ENCODE measurements around the gene PGA3.
A peak's percentile ranks its signal among the peaks of the same experiment; 100 is the strongest.
"Not testable (repeated sequence)": the region's sequence is repeated elsewhere in the genome, so short reads cannot be mapped to it uniquely, and the experiment has no call there.

PGA3 gene

GRCh38 chr11:61171907-61172306 is 31.4 kb upstream of the PGA3 start:
- DNase-seq (ENCODE audit: low read depth) = no peak

- DNase-seq (ENCODE audit: low read depth) = no peak
Measured at GRCh38 chr11:61172356-61172755, 31.0 kb upstream of the PGA3 start.

GRCh38 chr11:61172888-61173287 is 30.4 kb upstream of the PGA3 start:
- DNase-seq (ENCODE audit: low read depth) = no peak

- DNase-seq (ENCODE audit: low read depth) = no peak
Measured at GRCh38 chr11:61173456-61173855, 29.9 kb upstream of the PGA3 start.

DNA sequence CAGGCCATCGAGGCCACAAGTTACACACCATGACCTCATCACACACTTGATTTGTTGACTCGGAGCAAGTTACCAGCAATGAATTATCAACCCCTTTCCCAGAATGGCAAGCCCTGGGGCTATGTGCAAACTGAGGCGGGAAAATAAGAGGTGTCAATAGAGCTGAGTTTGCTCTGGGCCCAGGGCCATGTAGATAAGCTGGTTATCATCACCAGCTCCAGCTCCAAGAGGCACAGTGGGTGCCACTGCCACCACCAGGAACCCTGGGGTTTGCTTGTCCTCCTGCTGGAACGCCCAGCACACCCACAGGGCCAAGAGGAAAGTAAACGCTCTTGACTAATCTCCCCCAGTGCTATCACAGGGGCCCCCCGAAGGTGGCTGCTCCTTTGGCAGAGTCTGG is 29.0 kb upstream of the PGA3 start:
- no peak for DNase-seq (ENCODE audit: low read depth)

- DNase-seq (ENCODE audit: low read depth) = no peak
Measured at GRCh38 chr11:61174949-61175348, 28.4 kb upstream of the PGA3 start.

- DNase-seq (ENCODE audit: low read depth) = no peak
Measured at GRCh38 chr11:61176446-61176845, 26.9 kb upstream of the PGA3 start.

DNA sequence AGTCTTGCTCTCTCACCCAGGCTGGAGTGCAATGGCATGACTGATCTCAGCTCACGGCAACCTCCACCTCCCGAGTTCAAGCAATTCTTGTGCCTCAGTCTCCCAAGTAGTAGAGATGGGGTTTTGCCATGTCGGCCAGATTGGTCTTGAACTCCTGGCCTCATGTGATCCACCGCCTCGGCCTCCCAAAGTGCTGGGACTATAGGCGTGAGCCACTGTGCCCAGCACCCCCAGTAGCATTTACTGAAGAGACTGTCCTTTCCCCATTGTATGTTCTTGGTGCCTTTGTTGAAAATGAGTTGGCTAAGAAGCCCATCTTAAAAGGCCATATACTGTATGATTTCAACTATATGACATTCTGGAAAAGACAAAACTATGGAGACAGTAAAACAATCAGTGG is 23.1 kb upstream of the PGA3 start:
- not testable (repeated sequence) for DNase-seq (ENCODE audit: low read depth)

DNA sequence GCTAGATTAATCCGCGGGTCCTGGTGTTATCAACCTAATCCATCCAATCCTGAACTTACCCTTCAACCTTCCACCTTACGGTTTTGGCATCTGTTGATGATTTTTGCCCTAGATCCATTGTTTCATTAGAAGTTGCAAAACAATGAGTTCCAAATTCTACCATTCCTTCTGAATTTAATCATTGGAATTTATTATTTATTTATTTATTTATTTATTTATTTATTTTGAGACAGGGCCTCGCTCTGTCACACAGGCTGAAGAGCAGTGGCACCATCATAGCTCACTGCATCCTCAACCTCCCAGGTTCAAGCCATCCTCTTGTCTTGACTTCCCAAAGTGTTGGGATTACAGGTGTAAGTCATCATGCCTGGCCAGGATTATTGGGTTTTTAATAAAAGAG is 21.8 kb upstream of the PGA3 start:
- no peak for DNase-seq (ENCODE audit: low read depth)

GRCh38 chr11:61183645-61184044 is 19.7 kb upstream of the PGA3 start:
- no peak for DNase-seq (ENCODE audit: low read depth)

DNA sequence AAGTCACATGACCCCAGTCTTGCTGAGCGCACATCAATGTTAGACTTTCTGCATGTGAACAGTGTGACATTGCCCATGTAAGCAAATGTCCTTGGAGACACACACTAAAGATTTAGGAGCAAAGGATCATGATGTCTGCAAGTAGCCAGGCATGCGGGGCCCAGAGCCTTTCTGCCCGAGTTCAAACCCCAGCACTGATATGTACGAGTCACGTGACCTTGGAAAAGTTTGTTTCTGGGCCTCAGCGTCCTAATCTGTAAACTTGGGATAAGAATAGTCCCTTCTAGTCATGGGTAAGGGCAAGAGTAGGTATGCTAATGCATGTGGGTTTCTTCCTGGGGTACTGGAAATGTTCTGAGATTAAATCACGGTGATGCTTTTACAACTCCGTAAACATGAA is 16.8 kb upstream of the PGA3 start:
- no peak for DNase-seq (ENCODE audit: low read depth)

GRCh38 chr11:61187505-61188130 is 15.7 kb upstream of the PGA3 start:
- peak; percentile 68 for DNase-seq (ENCODE audit: low read depth)

- no peak for DNase-seq (ENCODE audit: low read depth)
Measured at GRCh38 chr11:61189933-61190332, 13.4 kb upstream of the PGA3 start.

- no peak for DNase-seq (ENCODE audit: low read depth)
Measured at GRCh38 chr11:61193596-61193995, 9.7 kb upstream of the PGA3 start.

DNA sequence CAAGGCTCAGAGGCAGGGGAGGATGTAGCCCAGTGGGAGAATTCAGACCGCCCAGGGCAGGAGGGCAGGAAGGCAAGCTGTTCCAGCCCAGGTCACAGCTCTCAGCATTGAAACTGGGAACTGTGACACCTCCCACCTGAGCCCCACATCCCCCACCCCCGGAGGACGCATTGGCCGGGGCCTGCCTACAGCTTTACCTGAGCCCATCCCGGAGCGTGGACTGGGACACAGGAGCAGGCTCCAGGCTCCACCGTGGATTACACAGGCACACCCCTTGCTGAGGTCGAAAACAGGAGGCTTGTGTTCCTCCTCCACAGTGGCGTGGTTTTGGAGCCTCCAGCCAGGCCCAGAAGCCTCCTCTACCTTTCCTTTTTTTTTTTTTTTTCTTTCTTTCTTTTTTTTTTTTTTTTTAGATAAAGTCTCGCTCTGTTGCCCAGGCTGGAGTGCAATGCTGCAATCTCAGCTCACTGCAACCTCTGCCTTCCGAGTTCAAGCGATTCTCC is 9.1 kb upstream of the PGA3 start:
- no peak for DNase-seq (ENCODE audit: low read depth)

GRCh38 chr11:61194981-61195695 is 8.2 kb upstream of the PGA3 start:
- no peak for DNase-seq (ENCODE audit: low read depth)

GRCh38 chr11:61195719-61196118 is 7.6 kb upstream of the PGA3 start:
- DNase-seq (ENCODE audit: low read depth) = no peak

DNA sequence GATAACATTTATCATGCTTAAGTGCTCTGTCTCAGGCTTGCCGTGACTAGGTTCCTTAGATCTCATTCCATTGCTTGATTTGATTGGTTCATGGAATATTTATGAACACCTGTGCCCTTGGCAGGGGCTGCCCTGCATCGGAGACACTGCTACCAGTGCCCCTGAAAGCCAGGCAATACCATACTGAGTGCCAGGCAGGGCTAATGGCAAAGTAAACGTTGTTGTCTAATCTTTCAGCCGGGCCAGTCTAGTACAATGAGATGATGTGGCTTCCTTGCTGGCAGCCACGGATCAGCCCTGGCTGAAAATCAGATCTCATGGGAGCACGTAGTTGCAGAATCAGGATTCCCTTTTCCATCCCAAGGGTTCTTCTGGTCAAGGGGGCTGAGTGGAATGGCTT is 5.0 kb upstream of the PGA3 start:
- DNase-seq (ENCODE audit: low read depth) = no peak

- no peak for DNase-seq (ENCODE audit: low read depth)
Measured at GRCh38 chr11:61198948-61199523, 4.3 kb upstream of the PGA3 start.

GRCh38 chr11:61201476-61201875 is 1.8 kb upstream of the PGA3 start:
- no peak for DNase-seq (ENCODE audit: low read depth)

- not testable (repeated sequence) for DNase-seq (ENCODE audit: low read depth)
Measured at GRCh38 chr11:61203873-61204272, 558 bp downstream of the PGA3 start.

GRCh38 chr11:61204502-61205059 is 1.3 kb downstream of the PGA3 start:
- not testable (repeated sequence) for DNase-seq (ENCODE audit: low read depth)
